GM19351 (cell line): ENCODE results near the gene VAPB.
"Not testable (repeated sequence)": the region's sequence is repeated elsewhere in the genome, so short reads cannot be mapped to it uniquely, and the experiment has no call there.

ENCODE experiments used
- ATAC-seq: cut with Tn5 transposase; IDR thresholded peaks from one replicate; pipeline ENCODE4 v1.9.1; 2021; ENCODE audit warnings: mild to moderate bottlenecking, moderate library complexity; ENCODE audit not compliant: unreplicated experiment

VAPB gene

GRCh38 chr20:58406422-58407001 lies 17.5 kb downstream of the VAPB start:
- no peak for ATAC-seq

GRCh38 chr20:58407201-58407873 lies 18.3 kb downstream of the VAPB start:
- no peak for ATAC-seq

- peak; percentile 71 for ATAC-seq
These were observed 19.0 kb downstream of the VAPB start for GRCh38 chr20:58407966-58408557.

- peak; percentile 57 for ATAC-seq
These were observed 19.7 kb downstream of the VAPB start for GRCh38 chr20:58408603-58409246.

- ATAC-seq: not testable (repeated sequence)
These were observed 25.2 kb downstream of the VAPB start for GRCh38 chr20:58414216-58414615.

GRCh38 chr20:58414786-58415185 lies 25.8 kb downstream of the VAPB start:
- ATAC-seq: not testable (repeated sequence)

- ATAC-seq: no peak
These were observed 27.0 kb downstream of the VAPB start for GRCh38 chr20:58416057-58416456.

GRCh38 chr20:58416835-58417234 lies 27.8 kb downstream of the VAPB start:
- no peak for ATAC-seq

GRCh38 chr20:58417438-58417837 lies 28.4 kb downstream of the VAPB start:
- no peak for ATAC-seq

- no peak for ATAC-seq
These were observed 30.1 kb downstream of the VAPB start for GRCh38 chr20:58418949-58419748.

GRCh38 chr20:58420798-58421496 lies 31.9 kb downstream of the VAPB start:
- ATAC-seq: no peak

- ATAC-seq: no peak
These were observed 32.4 kb downstream of the VAPB start for GRCh38 chr20:58421497-58421850.

GRCh38 chr20:58424218-58424969 lies 35.4 kb downstream of the VAPB start:
- no peak for ATAC-seq

GRCh38 chr20:58427571-58427970 lies 38.5 kb downstream of the VAPB start:
- ATAC-seq: not testable (repeated sequence)

- ATAC-seq: no peak
These were observed 39.3 kb downstream of the VAPB start for GRCh38 chr20:58428364-58428763.

- ATAC-seq: no peak
These were observed 40.3 kb downstream of the VAPB start for GRCh38 chr20:58429303-58429702.

GRCh38 chr20:58431134-58431533 lies 42.1 kb downstream of the VAPB start:
- no peak for ATAC-seq

GRCh38 chr20:58432186-58432954 lies 43.3 kb downstream of the VAPB start:
- ATAC-seq: no peak

GRCh38 chr20:58433029-58433647 lies 44.1 kb downstream of the VAPB start:
- no peak for ATAC-seq
